ENCODE data around the gene MAPKAPK5.
"Not testable (repeated sequence)": the region's sequence is repeated elsewhere in the genome, so short reads cannot be mapped to it uniquely, and the experiment has no call there.

Gene MAPKAPK5

GRCh38 chr12:111886662-111887545 is 44.9 kb downstream of the MAPKAPK5 start:
- DNase-seq (ENCODE audit: low read depth): no peak

GRCh38 chr12:111887926-111888745 is 46.1 kb downstream of the MAPKAPK5 start:
- no peak for DNase-seq (ENCODE audit: low read depth)

- DNase-seq (ENCODE audit: low read depth): no peak
Observed at GRCh38 chr12:111893287-111893686, 51.3 kb downstream of the MAPKAPK5 start.

GRCh38 chr12:111894556-111894955 is 52.5 kb downstream of the MAPKAPK5 start:
- DNase-seq (ENCODE audit: low read depth): no peak

GRCh38 chr12:111901182-111901581 is 59.2 kb downstream of the MAPKAPK5 start:
- DNase-seq (ENCODE audit: low read depth): no peak

- no peak for DNase-seq (ENCODE audit: low read depth)
Observed at GRCh38 chr12:111904446-111904975, 62.5 kb downstream of the MAPKAPK5 start.

- DNase-seq (ENCODE audit: low read depth): no peak
Observed at GRCh38 chr12:111905502-111905901, 63.5 kb downstream of the MAPKAPK5 start.

GRCh38 chr12:111907740-111908139 is 65.7 kb downstream of the MAPKAPK5 start:
- no peak for DNase-seq (ENCODE audit: low read depth)

- no peak for DNase-seq (ENCODE audit: low read depth)
Observed at GRCh38 chr12:111925171-111925570, 83.1 kb downstream of the MAPKAPK5 start.

GRCh38 chr12:111926631-111927030 is 84.6 kb downstream of the MAPKAPK5 start:
- DNase-seq (ENCODE audit: low read depth): no peak

GRCh38 chr12:111927346-111927745 is 85.3 kb downstream of the MAPKAPK5 start:
- no peak for DNase-seq (ENCODE audit: low read depth)

GRCh38 chr12:111932241-111932640 is 90.2 kb downstream of the MAPKAPK5 start:
- DNase-seq (ENCODE audit: low read depth): no peak

GRCh38 chr12:111936869-111937268 is 94.8 kb downstream of the MAPKAPK5 start:
- no peak for DNase-seq (ENCODE audit: low read depth)

GRCh38 chr12:111937429-111937828 is 95.4 kb downstream of the MAPKAPK5 start:
- DNase-seq (ENCODE audit: low read depth): peak; percentile 25

- DNase-seq (ENCODE audit: low read depth): peak; percentile 7
Observed at GRCh38 chr12:111942557-111942956, 100.5 kb downstream of the MAPKAPK5 start.

- DNase-seq (ENCODE audit: low read depth): no peak
Observed at GRCh38 chr12:111943929-111944328, 101.9 kb downstream of the MAPKAPK5 start.

- DNase-seq (ENCODE audit: low read depth): not testable (repeated sequence)
Observed at GRCh38 chr12:111950961-111951676, 109.1 kb downstream of the MAPKAPK5 start.
